ENCODE results near the gene SACM1L.

SACM1L gene

DNA sequence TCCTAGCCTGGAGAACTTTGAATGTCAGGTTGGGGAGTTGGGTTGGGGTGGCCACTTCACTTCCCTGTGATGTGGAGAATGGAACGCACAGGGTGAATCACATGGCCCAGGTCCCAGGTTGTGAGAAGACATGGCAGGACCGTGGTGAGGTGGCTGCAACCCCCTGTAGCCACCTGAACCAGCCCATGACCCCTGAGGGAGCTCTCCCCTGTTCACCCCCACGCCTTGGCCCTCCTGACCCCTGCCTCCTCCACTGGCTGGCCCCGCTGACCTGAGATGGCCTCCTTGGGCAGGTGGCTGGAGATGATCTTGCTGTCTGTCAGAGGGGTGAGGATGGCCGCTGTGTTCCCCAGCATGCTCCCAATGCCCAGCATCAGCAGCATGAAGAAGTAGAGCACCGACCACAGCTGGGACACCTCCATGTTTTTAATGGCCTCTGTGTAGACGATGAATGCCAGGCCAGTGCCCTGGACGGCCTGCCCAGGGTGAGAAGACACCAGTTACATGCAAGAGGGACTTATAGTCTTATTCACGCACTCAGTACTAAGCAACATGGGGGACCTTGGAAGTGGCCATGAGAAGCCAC, 76.2 kb downstream of the SACM1L start:
- Mint-ChIP-seq H3K4me3 (no peak overlapping the region), H3K36me3 (ENCODE audit: low read depth) (no peaks in the 10 kb centered on the region), H3K4me1 (ENCODE audit: low read depth) (peaks cover 5% of the 10 kb centered on the region), H3K27me3 (peaks cover 15% of the 10 kb centered on the region), H3K9me3 (no peaks in the 10 kb centered on the region), H3K27ac (no peak overlapping the region)
- intact Hi-C loops (cut with micrococcal nuclease) = no loop called here

DNA sequence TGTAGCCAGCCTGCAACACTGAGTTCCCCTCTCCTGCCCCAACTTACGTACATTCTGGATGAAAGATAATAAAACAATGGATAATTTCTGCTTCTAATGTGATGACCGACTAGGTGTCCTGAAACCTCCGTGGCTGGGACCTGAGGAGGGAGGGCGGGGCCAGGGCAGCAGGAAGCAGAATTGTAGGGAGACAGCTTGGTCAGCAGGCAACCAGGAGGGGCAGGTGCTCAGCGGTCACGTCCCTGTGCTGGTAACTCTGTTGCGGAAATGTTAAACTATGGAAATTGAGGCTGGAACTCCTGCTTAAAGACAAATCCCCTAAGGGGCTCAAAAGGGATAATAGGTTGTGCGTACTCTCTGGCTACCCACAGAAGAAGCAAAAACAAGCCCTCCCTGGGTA, 76.8 kb downstream of the SACM1L start:
- Mint-ChIP-seq H3K4me1 (ENCODE audit: low read depth) (peaks cover 5% of the 10 kb centered on the region), H3K4me3 (no peak overlapping the region), H3K36me3 (ENCODE audit: low read depth) (no peaks in the 10 kb centered on the region), H3K27ac (no peak overlapping the region), H3K27me3 (peaks cover 11% of the 10 kb centered on the region), H3K9me3 (no peaks in the 10 kb centered on the region)
- intact Hi-C loops (cut with micrococcal nuclease) = no loop called here

DNA sequence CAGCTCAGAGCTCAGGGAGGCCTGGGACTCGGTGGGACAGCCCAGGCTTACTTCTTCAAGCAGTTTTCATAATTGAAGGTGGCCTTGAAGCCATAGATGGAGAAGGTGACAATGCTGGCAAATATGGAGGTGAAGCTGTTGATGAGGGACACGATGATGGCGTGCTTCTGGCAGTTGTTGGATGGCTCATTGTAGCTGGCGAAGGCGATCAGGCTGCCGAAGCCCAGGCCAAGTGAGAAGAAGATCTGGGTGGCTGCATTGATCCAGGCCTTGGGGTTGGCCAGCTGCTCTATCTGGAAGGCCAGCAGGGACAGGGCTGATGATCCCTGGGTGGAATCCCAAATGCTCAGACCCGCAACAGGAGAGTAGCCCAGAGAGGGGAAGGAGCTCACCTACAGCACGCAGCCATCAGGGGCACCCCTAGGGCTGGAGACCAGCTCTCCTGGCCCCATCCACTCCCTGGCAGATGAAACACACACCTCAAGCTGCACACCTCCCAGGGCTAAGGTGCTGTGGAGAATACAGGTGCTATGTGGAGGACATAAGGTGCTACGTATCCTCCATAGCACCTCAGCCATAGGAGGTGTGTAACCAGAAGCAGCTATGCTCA, 82.1 kb downstream of the SACM1L start:
- Mint-ChIP-seq H3K27me3 (peaks cover 18% of the 10 kb centered on the region), H3K4me3 (no peak overlapping the region), H3K9me3 (no peaks in the 10 kb centered on the region), H3K4me1 (ENCODE audit: low read depth) (peaks cover 6% of the 10 kb centered on the region), H3K27ac (no peak overlapping the region), H3K36me3 (ENCODE audit: low read depth) (no peaks in the 10 kb centered on the region)
- intact Hi-C loops (cut with micrococcal nuclease) = no loop called here

DNA sequence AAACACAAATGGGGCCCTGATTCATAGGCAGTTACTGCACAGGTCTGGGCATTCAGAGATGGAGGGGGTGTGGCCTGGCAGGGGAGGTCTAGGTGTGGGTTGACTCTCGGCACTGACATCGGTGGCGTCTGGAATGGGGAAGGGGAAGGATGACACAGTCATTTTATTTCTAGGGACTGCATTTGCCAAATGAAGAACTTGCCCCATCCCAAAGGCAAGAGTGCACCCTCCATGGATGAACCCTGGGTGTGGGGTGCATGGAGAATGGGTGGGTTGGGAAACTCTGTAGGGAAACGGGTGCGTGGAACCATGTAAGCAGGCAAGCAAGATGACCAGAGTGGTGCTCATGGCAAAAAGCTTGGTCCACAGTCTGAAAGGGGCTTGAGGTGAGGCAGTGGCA, 82.6 kb downstream of the SACM1L start:
- peaks cover 18% of the 10 kb centered on the region for H3K27me3 Mint-ChIP-seq
- H3K9me3 Mint-ChIP-seq = no peaks in the 10 kb centered on the region
- no peak overlapping the region for H3K27ac Mint-ChIP-seq
- H3K4me1 Mint-ChIP-seq (ENCODE audit: low read depth) = peaks cover 6% of the 10 kb centered on the region
- intact Hi-C loops (cut with micrococcal nuclease) = no loop called here
- no peak overlapping the region for H3K4me3 Mint-ChIP-seq
- no peaks in the 10 kb centered on the region for H3K36me3 Mint-ChIP-seq (ENCODE audit: low read depth)

DNA sequence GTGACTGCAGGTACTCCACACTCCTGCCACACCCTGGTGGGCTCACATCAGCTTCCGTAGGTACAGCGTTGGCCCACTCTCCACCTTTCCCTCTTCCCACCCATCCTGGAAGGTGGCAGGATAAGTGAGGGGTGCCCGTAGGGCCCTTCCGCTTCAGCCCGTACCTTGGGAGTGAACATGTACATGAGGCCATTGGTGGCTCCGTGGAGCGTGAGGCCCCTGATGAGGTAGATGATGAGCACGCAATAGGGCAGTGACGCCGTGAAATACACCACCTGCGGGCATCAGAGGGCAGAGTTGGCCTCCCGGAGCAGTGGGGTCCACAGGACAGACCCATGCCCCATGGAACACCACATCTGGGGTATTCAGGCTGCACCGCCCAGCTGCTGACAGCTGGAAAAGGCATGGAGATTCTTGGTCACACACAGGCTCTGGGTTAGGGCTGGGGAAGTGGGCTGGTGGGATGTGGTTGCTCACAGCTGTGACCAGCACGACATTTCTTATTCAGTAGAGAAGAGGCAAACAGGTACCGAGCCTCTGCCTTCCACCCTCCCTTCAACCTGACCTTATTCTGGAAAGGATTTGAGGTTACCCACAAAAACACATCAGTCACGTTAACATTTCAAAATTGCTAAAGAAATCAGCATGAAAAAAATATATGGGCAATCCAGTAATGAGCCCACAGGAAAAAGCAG, 83.3 kb downstream of the SACM1L start:
- H3K27ac Mint-ChIP-seq = no peak overlapping the region
- H3K4me1 Mint-ChIP-seq (ENCODE audit: low read depth) = peaks cover 6% of the 10 kb centered on the region
- H3K27me3 Mint-ChIP-seq = peaks cover 15% of the 10 kb centered on the region
- no peaks in the 10 kb centered on the region for H3K9me3 Mint-ChIP-seq
- H3K36me3 Mint-ChIP-seq (ENCODE audit: low read depth) = no peaks in the 10 kb centered on the region
- no peak overlapping the region for H3K4me3 Mint-ChIP-seq
- intact Hi-C loops (cut with micrococcal nuclease) = no loop called here

DNA sequence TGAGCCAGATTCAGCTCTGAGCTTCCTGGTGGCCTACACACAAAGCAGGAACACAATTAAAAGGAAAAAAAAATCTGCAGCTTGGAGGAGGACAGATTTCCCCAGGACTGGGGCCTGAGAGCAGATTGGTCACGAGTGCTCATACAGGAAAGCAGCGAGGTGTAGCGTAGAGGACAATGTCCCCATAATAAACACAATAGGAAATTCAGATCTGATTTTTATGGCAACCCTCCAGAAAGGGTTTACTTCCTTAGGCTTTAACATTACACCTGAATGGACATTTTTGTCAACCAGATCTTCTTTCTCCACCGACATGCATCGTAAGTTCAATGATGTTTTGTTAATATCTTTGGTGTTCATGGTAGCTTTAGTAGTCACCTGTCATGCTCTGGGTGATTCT, 83.9 kb downstream of the SACM1L start:
- Mint-ChIP-seq H3K27me3 (peaks cover 14% of the 10 kb centered on the region), H3K4me3 (no peak overlapping the region), H3K36me3 (ENCODE audit: low read depth) (no peaks in the 10 kb centered on the region), H3K27ac (no peak overlapping the region), H3K4me1 (ENCODE audit: low read depth) (peaks cover 6% of the 10 kb centered on the region), H3K9me3 (no peaks in the 10 kb centered on the region)
- intact Hi-C loops (cut with micrococcal nuclease) = no loop called here

DNA sequence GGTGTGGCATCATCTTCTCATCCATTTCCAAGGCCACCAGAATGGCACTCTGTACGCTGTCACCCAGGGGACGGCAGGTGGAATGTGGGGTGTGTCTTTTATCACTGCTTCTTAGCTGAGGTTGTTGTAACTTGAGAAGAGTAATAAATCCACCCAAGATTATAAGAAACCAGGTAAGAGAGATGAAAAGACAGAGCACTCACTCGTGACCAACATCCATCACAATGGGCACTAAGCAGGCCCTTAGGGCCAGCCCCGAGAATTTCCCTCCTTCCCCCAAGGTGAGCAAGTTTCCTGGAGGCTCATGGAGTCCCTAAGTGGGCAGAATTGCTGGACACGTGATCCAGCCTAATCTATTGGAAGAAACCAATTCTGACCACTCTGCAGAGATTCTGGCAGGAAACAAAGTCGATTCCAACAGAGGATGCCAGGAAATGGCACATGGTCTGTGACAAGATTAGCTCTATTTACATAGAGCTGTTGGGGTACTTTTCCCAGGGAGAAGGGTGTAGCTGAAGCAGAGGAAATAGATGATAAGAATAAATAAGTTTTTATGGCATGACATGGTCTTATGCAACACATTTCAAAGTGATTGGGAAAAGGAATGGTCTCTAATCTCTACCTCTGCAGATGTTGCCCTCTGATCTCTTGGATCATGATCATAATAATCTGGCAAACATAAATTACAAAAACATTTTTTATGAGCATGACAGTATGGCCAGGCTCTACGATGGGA, 84.7 kb downstream of the SACM1L start:
- peaks cover 6% of the 10 kb centered on the region for H3K4me1 Mint-ChIP-seq (ENCODE audit: low read depth)
- intact Hi-C loops (cut with micrococcal nuclease) = no loop called here
- no peaks in the 10 kb centered on the region for H3K36me3 Mint-ChIP-seq (ENCODE audit: low read depth)
- no peaks in the 10 kb centered on the region for H3K9me3 Mint-ChIP-seq
- peaks cover 12% of the 10 kb centered on the region for H3K27me3 Mint-ChIP-seq
- H3K4me3 Mint-ChIP-seq = no peak overlapping the region
- no peak overlapping the region for H3K27ac Mint-ChIP-seq

DNA sequence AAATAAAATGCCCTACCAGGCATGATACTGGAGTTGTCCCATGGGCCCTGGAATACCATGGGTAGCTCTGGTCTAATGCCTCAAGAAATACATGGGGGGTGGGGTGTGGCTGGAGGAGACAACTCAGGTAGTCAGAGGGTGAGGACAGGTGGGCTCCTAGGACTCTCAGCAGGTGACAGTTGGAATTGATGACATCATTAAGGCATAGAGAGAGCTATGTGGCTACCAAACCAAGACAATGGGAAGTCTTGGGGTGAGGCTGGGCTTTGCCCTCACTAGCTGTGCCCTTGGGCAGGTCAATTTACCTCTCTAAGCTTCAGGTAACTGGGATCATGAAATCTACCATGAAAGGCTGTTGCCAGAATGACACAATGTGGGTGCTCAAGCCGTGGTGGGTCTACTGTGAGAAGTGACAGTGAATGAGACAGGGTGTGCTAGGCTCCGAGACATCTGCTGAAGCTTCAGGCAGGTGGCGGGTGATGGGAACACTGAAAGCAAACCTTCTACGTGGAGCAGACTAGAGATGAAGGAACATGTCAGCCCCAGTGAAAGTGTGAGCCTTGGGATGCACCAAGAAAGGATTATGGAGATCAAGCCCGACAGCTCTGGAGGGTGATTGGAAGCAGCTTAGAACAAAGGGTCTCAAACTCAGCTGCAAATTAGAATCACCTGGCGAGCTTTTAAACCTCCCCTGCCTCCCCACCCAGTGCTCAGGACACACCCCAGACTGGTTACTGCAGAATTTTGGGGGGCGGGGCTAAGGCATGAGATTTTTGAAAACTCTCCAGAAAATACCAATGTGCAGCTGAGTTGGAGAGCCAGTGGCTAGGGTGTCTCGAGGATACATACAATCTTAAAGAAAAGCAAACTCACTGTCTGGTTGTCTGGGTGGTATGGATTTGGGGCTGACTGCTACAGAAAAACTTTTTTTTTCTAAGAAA, 85.7 kb downstream of the SACM1L start:
- Mint-ChIP-seq H3K27me3 (peaks cover 13% of the 10 kb centered on the region), H3K9me3 (no peaks in the 10 kb centered on the region), H3K27ac (no peak overlapping the region), H3K4me3 (no peak overlapping the region), H3K36me3 (ENCODE audit: low read depth) (no peaks in the 10 kb centered on the region), H3K4me1 (ENCODE audit: low read depth) (peaks cover 6% of the 10 kb centered on the region)
- intact Hi-C loops (cut with micrococcal nuclease) = no loop called here

DNA sequence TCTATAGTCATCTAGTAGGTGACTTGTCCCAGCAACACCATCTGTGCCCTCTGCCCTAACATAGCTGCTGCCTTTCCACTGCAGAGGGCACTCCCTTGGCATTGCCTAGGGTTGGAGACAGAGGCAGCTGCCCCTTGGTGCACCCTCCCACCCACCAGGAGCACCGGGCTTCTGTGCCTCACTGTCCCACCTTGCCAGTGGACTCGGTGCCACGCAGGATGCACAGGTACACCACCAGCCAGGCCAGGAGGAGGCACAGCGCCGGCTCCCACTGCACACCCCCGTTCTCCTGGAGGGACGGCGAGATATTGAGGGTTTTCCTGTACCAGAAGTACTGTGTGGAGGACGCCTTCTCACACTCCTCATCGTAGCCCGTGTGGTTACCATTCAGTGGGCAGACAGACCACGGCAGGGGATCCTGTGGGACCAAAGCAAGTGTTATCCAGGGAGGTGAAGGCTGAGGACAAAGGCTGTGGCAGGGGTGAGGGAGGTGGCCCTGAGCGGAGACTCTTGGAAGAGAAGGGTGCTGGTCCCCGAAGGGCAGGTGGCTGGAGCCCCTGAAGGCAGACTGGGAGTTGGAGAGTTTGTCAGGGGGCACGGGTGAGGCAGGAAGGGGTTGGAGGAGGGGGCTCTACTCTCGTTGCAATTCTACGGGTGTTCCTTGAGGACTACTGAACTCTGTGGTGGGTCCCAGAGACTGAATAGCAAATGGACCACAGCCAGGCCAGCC, 86.5 kb downstream of the SACM1L start:
- intact Hi-C loops (cut with micrococcal nuclease) = no loop called here
- Mint-ChIP-seq H3K27ac (no peak overlapping the region), H3K36me3 (ENCODE audit: low read depth) (no peaks in the 10 kb centered on the region), H3K9me3 (no peaks in the 10 kb centered on the region), H3K4me1 (ENCODE audit: low read depth) (peaks cover 6% of the 10 kb centered on the region), H3K4me3 (no peak overlapping the region), H3K27me3 (peaks cover 8% of the 10 kb centered on the region)

DNA sequence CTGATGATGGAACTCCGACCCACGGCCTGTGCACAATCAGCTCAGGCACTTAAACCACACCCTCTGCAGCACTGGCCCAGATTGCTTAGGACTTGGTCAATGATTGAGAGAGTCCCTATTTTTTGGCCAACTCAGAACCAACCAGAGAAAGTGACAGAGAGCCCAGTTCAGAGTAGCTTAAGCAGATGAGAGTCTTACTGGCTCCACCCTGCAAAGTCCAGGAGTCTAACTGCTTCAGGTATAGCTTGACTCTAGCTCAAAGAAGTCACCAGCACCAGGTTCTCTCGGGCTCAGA, 87.1 kb downstream of the SACM1L start:
- no peak overlapping the region for H3K4me3 Mint-ChIP-seq
- H3K4me1 Mint-ChIP-seq (ENCODE audit: low read depth) = peaks cover 6% of the 10 kb centered on the region
- intact Hi-C loops (cut with micrococcal nuclease) = no loop called here
- H3K27me3 Mint-ChIP-seq = peaks cover 8% of the 10 kb centered on the region
- H3K27ac Mint-ChIP-seq = no peak overlapping the region
- no peaks in the 10 kb centered on the region for H3K36me3 Mint-ChIP-seq (ENCODE audit: low read depth)
- H3K9me3 Mint-ChIP-seq = no peaks in the 10 kb centered on the region

DNA sequence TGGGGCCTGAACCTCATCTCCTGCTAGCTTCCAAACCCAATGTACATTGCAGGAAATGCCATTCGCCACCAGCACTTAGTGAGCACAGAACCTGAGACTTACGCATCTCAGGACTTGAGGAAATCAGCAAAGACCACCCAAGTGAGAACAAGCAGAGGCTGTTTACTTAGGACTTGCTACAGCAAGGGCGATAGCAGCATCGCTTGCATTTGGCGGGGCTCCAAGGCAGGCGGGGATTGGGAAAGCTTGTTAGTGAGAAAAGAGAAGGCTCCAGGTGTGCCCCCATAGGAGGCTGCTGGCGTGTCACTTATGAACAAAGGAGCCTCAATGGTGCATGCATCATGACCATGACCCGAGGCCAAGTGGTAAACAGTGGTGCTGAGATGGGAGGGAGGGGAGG, 87.4 kb downstream of the SACM1L start:
- no peaks in the 10 kb centered on the region for H3K9me3 Mint-ChIP-seq
- H3K4me3 Mint-ChIP-seq = no peak overlapping the region
- H3K27me3 Mint-ChIP-seq = peaks cover 8% of the 10 kb centered on the region
- H3K4me1 Mint-ChIP-seq (ENCODE audit: low read depth) = peaks cover 5% of the 10 kb centered on the region
- H3K27ac Mint-ChIP-seq = no peak overlapping the region
- no peaks in the 10 kb centered on the region for H3K36me3 Mint-ChIP-seq (ENCODE audit: low read depth)
- intact Hi-C loops (cut with micrococcal nuclease) = no loop called here

DNA sequence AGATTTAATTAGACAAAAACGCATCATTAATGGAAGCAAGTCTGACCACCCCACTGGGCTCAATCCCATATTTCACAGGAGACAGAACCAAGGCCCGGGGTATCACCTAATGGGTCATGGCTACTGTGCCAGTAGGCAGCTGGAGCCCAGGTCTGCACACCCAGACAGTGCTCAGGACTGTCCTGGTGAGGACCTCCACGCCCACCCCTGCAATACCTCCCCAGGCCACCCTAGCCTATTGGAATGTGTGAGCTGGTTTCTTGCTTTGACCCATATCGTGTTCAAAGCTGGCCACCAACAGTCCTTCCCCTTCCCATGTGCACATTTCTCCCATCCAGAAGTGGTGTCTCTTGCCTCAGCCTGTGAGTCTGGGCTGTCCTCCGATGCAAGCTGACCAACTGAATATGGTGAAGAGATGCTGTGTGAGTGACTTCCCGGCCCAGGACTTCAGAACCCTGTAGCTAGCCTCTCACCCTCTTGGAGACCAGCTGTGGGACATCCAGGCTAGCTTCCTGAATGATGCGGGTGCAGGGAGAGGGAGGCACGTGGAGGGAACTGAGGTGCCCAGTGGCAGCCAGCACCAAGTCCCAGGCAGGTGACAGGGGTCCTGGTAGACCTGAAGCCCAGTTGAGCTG, 88.0 kb downstream of the SACM1L start:
- intact Hi-C loops (cut with micrococcal nuclease) = no loop called here
- Mint-ChIP-seq H3K27me3 (peaks cover 3% of the 10 kb centered on the region), H3K27ac (no peak overlapping the region), H3K4me1 (ENCODE audit: low read depth) (no peaks in the 10 kb centered on the region), H3K9me3 (no peaks in the 10 kb centered on the region), H3K36me3 (ENCODE audit: low read depth) (no peaks in the 10 kb centered on the region), H3K4me3 (no peak overlapping the region)

Measured in dendritic cell treated with granulocyte-macrophage colony-stimulating factor and Interleukin-4, amounts not matched to agents 40 ng/mL and 50 ng/mL, for 4 days (primary cell).